Measurements from ENCODE around the gene TGM5.

DNA sequence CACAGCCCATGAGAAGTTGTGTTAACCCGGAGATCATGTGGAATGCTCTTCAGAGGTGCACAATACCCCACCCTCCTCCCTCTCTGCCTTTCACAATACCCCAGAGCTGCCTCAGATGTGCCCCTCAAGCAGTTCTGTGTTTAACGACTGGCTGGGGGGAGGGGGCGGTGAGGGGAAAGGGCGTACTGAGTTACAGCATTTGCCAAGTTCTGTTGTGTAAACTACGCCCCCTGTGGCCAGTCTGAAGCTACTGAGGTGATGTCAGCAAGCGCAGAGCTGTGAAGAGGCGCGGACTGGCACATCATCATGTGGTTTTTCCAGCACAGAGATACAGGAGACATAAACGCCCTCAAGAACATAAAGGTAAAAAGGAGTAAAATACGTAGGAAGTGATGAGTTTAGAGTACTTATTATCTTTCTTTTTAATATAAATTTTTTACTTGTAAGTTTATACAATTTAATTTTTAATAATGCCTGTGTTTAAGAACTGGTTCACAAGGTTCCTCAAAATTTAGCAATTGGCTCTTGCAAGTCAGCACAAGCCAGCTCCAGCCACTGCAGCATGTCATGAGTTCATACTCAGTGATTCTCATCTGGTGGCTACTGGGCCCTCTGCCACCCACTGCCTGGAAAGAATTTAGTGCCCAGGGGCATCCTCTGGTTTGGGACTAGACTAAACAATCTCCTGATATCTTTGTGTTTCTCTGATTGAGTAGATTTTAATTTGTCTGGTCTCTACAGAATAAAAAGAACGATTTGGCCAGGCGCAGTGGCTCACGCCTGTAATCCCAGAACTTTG lies 47.6 kb downstream of the TGM5 start:
- TF ChIP-seq YY1 (IDR thresholded peaks at IDR 0.05; ENCODE audit: extremely low read depth, insufficient replicate concordance, low read depth, low read length): no peak
- TF ChIP-seq JUND (IDR thresholded peaks at IDR 0.05): no peak
